ENCODE results near the gene INPP5E.
"Not testable (repeated sequence)": the region's sequence is repeated elsewhere in the genome, so short reads cannot be mapped to it uniquely, and the experiment has no call there.

DNA sequence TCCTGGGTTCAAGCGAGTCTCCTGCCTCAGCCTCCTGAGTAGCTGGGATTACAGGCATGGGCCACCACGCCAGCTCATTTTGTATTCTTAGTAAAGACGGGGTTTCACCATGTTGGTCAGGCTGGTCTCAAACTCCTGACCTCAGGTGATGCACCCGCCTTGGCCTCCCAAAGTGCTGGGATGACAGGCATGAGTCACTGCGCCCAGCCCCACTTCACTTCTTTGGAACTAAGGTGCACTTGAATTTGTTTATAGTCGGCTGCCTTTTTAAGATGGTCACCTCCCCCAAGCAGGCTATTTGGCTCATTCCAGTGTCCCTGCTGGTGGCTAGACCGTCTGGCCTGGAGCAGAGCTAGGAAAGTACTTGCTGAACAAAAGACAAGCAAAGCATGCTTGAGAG, 14.3 kb downstream of the INPP5E start:
- TF ChIP-seq, protein P1, sequence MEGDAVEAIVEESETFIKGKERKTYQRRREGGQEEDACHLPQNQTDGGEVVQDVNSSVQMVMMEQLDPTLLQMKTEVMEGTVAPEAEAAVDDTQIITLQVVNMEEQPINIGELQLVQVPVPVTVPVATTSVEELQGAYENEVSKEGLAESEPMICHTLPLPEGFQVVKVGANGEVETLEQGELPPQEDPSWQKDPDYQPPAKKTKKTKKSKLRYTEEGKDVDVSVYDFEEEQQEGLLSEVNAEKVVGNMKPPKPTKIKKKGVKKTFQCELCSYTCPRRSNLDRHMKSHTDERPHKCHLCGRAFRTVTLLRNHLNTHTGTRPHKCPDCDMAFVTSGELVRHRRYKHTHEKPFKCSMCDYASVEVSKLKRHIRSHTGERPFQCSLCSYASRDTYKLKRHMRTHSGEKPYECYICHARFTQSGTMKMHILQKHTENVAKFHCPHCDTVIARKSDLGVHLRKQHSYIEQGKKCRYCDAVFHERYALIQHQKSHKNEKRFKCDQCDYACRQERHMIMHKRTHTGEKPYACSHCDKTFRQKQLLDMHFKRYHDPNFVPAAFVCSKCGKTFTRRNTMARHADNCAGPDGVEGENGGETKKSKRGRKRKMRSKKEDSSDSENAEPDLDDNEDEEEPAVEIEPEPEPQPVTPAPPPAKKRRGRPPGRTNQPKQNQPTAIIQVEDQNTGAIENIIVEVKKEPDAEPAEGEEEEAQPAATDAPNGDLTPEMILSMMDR (IDR thresholded peaks at IDR 0.05), result not testable (repeated sequence)
- not testable (repeated sequence) for TF ChIP-seq POLR2A (IDR thresholded peaks at IDR 0.05)

Measured in lower leg skin (tissue), 3 donors.